Measurements from ENCODE around the gene TP73.

TP73 gene

DNA sequence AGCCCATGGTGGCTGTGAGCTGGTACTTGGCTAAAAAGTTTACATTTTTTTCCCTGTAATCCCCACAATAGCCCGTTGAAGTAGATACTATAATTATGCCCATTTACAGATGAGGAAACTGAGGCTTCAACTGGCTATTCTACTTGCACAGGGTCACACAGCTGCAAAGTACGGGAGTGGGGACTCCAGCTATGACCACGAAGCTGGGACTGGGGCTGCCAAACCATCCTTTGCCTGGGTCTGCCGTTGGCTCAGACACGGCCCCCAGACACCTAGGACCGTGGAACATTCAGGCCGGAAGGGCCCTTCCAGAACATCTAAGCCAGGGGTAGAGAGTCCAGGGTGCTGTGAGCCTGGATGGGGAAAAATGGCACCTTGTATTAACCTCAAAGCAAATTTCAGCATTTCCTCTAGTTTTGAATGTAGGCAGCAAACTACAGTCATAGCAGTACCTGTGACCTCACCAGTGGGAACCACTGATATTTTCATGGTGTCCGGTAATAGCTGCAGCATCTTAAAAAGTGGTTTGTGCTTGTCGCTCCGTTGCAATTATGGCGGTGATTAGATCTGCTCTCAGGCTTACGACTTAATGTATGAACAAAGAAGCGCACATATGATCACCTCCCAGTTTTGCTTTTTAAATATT, 4.3 kb downstream of the TP73 start:
- DNase-seq, result no peak

DNA sequence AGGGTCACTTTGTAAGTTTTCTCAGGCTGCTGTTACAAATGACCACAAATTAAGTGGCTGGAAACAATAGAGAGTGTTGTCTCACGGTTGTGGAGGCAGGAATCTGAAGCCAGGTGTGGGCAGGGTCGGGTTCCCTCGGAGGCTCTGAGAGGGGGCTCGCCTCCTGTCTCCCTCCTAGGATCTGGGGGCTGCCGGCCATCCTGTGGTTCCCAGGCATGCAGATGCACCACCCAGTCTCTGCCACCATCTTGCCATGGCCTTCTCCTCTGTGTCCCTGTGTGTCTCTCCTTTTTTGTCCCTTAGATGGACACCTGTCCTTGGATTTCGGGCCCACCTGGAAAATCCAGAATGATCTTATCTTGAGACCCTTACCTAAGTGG, 4.8 kb downstream of the TP73 start:
- DNase-seq, result no peak

DNA sequence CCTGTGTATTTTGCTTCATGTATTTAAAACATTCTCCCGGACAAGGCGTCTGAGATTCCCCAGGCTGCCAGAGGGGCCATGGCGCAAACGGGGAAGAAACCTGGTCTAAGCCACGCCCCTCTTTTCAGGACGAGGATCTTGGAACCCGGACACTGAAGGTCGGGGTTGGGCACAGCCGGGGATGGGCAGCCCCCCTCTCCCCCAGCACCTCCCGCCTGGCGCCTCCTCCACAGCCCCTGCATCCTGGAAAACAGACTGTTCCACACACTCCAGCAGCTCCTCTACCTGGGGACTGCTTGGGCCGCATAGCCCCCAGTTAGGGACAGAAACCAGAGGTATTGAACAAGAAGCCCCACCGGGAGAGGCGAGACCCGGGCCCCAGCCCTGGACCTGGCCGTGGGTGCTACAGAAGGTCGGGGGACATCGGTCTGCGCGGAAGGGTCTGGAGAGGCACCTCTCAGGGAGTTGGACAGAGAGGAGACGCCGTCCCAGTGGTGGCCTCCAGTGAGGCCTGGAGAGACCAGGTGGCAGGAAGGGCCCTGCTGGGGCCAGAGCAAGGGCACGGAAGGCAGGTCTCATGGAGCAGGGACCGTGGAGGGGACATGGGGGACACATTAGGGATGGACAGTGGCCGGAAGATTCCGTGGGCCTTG, 5.4 kb downstream of the TP73 start:
- DNase-seq, result no peak

DNA sequence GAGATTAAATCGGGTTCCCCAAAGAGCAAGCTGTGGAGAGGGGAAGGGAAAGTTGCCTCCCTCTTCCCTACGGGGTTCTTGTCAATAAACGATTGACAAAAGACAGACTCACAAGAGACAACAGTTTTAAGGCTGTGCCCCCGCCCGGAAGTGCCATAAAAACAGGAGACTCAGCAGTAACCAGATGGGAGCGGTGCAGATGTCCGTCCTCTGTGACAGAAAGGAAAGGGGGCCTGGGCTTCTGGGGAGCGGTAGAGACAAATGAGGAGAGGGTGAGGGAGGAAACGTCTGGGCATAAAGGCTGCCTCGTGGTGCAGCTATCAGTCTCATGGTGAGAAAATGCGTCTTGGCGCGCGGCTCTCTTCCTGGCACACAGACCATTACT, 5.9 kb downstream of the TP73 start:
- DNase-seq, result no peak

DNA sequence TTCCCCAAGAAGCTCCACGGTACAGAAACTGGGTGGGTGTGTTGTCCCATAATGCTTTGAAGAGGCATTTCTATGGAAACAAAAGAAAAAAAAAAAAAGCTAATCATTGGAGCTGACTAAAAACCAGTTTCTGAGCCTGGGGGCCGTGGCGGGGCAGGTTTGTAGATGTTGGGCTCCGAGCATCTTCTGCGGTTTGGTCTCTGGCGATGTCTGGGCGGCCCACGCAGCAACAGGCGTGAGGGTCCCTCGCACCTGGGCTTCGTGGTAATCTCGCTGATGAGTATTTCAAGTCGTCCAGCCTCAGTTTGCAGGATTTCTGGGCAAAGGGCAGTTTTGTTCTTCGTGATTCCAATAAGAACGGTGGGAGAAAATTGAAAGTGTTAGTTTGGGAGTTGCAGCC, 6.8 kb downstream of the TP73 start:
- no peak for DNase-seq

DNA sequence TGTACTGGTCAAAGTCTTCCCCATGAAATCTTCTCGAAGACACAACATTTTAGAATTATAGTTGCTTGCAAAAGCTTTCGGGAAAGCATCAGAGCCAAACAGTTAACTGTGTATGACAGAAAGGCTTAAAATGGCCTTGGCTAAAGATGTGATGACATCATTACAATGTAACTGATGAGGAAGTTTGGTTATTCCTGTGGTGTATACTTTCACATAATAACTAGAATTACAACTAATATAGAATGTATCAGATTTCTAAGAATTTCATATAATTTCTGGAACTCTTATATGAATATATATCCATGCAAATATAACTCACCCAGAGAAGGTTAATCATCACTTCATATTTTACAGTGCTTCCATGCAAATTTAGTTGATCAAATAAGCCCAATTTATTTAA, 8.4 kb downstream of the TP73 start:
- no peak for DNase-seq

DNA sequence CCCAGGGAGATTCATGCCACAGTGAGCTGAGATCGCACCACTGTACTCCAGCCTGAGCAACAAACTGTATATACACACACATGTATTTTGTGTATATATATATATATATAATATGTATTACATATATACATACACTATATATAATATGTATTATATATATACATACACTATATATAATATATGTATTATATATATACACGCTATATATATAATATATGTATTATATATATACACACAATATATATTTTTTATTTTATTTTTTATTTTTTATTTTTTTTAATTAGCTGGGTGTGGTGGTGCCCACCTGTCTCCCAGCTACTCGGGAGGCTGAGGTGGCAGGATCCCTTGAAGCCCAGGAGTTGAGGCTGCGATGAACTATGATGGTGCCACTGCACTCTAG, 9.3 kb downstream of the TP73 start:
- no peak for DNase-seq

DNA sequence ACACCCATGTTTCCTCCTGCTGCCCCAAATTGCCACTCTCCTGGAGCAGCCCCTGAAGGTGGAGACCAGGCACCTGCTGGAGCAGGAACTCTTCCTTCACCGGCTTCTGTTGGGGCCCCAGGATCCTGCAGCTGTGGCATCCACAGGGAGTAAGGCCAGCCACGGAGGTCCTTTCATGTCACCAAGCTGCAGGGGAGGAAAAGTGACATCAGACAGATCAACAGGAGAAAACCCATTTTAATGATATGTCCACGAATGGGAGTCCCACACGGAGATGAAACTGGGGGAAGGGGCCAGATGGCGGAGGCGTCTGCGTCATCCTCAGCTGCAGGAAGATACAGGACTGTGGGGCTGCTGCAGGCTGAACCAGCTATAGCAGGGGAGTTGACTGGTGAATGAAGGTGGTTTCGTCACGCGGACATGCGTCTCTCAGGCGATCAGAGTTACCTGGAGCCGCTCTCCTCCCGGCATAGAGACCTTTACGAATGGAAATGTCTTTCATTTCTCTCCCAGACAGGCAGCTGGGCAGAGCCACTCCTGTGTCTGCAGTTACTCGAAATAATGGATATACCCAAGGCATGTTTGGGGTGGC, 9.9 kb downstream of the TP73 start:
- no peak for DNase-seq

DNA sequence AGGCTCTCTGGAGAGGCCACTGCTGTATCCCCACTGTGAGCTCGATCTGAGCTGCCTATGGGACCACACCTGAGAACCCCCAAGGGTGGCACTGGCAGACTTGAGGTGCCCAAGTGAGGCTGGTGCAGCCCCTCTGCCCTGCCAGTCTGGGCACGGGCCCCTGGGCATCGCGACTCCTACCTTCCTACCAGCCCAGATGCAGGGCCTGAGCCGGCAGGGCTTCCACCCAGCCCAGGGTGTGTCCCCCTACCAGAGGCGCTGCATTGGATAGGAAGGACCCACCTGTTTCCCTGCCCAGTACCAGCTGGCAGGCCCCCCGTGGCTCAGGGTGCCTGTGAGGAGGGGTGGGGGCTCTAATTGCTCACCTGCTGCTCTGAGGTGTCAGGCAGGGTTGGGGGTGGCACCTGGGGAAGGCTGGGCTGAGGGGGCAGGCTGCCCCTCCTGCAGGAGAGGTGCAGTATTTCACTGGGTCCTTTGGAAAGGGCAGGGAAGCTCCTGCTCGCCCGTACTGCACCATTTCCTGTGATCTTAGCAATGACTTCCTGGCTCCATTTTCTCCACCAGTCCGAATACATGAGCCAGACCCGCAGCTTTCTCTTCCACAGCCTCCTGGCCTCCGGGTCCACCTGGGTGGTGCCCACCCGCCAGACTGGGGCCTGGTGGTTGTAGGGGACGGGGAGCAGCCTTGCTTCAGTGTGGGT, 11.8 kb downstream of the TP73 start:
- DNase-seq, result no peak

DNA sequence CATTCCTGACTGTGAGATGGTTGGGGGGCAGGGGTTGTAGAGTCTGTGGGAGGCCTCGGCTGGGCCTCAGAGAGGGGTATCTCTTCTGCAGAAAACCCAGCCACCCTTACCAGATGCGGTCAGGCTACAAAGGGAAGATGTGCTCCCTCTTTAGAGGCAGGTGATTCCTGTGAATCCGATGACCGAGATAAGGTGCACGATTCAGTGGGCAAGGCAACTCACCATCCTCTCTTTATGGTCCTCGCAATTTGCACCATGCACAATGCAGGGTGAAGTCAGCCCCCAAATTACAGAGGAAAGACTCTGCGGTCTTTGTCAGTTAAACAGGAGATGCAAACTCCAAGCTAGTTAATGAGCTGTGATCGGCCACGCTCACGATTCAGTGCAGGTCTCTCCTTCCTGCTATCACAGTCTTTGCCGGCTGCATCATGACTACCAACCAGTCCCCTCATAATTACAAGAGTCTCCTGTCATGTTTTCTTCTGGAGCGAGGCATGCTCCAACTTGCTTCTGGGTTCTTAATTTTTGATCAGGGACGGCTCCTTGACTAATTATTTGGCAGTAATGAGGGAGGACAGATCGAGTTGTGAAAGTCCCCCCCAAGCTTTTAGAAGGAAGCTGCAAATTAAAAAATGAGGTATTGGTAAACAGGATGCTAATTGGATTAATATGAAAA, 12.5 kb downstream of the TP73 start:
- no peak for DNase-seq

DNA sequence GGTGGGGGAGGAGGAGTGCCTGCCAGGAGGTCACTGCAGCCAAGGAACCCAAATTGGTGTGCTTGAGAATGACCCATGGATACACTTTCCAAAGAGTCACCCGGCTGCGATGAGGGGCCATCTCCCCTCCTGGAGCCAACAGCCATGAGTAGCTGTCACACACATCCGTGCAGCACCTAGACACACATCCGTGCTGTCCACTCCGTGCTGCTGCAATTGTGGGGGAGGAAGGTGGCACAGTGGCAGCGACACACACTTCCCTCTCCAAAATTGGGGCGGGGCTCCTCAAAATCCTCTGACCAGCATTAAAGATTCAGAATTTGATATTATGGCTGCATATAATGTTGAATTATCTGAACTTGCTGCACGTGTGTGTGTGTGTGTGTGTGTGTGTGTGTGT, 15.8 kb downstream of the TP73 start:
- DNase-seq, result no peak

DNA sequence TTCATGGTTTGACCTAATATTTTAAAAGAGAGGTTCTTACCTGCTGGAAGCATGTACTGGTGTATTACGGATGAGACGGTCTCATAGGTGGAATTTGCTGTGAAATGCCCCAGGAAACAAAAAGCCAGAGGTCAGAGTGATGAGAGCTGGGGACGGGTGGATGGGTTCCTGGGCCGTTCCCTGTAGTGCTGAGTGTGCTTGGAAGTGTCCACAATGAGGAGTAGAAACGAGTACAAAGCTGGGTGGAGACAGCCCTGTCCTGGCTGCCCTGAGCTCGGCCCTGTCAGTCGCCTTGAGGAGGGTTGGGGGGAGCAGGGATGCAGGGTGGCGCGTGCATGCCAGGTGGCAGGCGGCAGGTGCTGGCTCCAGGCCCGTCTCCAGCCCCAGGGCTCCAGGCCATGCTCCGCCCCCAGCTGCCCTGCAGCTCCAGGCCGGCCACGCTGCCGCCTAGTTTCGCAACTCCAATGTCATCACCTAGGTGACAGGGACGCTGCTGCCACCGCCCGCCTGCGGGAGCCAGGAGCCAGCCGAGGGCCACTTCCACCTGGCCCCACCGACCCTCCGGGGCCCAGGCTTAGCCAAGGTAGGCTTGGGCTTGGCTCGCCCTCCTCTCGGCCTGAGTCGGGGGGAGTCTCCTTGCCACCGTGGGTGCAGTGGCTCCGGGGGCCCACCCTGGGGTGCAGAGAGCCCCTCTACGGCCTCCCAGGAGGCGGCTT, 16.4 kb downstream of the TP73 start:
- no peak for DNase-seq

DNA sequence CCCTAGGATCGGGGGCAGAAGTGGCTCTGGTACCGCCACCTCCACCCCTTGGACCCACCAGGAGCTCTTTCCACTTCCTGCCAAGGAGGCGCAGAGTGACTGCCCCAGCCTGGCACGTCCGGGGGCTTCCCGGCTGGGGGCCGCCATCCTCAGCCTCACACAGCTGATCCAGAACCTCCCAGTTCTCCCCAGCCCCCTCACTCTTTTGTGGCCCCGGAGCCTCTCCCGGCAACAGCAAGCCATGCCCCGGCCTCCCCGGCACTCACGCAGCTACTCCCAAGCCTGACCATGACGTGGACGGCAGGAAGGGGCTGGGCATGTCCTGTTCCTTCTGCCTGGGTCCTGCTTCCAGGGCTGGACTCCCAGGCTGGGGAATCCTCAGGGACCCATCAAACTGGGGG, 17.1 kb downstream of the TP73 start:
- DNase-seq, result no peak

DNA sequence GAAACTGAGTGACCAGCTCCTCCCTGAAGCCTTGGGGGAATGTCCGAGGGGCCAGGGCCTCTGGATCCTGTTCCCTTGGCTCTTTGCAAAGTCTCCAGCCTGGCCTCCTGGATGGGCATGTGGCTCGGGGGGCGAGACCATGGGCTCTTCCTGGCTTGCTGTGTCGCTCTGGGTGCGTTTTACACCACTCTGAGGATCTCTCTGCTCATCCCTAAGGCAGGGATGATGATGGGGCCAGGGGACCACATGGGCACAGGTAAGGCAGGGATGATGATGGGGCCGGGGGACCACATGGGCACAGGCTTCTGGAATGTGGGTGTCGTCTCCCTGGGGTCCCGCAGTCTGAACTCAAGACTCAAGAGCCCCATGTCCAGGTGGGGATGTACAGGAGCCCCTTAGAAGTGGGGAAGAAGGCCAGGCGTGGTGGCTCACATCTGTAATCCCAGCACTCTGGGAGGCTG, 17.7 kb downstream of the TP73 start:
- DNase-seq, result no peak

DNA sequence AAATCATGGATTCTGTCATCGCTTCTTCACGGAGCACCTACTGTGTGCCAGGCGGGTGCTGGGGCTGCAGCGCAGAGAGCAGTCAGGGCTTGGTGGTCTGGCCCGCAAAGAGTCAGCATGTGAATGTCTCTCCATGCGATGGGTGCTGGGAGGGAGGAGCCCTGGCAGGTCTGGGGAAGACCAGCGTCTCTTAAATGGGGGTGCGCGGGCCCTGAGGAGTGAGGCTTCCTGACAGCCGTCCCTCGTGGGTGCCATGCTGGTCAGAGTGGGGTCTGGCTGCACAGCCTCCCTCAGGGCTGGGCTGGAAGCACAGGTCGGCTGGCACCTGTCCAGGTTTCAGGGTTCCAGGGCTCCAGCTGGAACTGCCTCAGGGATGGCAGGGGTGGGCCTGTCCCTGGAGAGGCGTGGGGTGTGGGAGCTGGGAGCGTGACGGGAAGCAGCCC, 18.5 kb downstream of the TP73 start:
- DNase-seq, result no peak

DNA sequence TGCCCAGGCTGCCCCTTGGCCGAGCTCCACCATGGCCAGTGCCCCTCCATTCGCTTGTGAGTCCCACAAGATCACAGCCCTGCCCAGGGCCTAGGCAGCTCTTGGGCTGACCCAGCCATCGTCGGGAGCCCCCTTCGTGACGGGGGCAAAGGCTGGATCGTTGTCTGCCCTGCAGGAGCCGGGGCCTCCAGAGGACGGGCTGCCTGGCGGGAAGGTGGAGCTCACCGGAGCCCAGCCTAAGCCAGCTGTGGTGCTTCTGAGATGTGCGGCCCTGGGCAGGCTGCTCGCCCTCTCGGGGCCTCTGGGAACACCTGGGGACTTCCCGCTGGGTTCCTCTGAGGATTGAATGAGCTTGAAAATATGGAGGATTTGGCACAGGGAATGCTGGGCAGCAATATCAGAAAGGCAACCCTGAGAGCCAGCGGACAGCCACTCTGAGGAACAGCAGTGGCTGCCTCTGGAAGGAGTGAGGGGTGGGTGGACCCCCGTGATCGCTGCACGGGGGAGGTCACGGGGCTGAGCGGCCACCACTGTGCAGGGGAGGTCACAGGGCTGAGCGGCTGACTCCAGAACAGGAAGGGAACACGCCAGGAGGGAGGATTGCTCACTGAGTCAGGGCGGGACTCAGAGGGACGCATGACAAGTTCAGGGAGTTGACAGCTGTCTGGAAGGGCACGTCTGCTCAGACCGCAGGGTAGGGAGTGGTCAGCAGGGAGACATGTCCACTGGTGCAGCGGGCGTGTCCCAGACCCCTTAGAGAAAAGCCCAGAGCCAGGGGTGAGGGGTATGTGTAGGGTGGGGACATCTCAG, 19.3 kb downstream of the TP73 start:
- no peak for DNase-seq

DNA sequence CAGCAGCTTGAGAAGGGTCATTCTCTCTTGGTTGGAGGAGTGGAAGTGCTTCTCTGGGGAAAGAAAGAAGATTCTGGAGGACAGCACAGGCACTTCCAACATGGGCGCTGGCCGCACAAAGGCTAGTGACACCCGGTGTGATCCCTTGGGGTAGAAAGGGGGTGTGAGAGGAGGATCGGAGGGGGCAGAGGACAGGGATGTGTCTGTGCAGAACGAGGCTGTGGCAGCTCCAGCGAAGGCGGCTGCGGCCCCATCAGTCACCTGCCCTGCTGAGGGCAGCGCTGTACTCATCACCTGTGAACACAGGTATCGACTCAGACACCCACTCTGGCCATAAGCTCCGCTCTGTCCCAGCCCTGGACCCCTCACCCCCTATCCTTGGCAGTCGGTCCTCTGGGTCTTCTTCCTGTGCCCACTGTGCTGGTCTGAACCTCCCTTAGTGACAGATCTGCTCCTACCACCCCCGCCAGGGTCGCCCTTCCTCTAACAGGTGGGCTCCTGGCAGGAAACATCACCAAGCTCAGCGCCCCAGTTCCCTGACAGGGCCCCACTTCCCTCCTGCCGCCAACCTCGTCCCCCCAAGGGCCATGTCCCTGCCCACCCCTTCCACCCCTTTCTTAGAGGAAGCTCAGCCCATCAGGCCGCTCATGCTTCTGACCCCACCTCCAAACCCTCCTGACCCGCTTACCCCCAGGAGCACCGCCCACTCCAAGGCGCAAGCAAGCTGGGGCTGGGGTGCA, 20.1 kb downstream of the TP73 start:
- DNase-seq, result no peak

DNA sequence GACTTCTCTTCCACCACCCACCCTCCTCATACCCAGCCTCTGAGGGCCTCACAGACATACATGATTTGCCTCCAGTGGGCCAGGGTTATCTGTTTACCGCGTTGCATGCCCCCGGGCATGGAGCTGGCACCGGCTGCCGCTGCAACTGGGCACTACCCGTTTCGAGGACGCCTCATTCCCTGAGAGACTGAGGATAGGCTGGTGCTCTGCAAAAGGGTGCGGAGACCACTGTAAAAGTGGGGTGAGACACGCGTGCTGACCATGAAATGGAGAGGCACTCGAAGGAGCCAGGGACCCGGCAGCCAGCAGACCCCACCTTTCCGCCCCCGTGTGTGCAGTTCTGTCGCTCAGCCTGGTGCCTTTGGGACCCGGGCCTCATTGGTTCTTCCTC, 20.6 kb downstream of the TP73 start:
- DNase-seq, result no peak

DNA sequence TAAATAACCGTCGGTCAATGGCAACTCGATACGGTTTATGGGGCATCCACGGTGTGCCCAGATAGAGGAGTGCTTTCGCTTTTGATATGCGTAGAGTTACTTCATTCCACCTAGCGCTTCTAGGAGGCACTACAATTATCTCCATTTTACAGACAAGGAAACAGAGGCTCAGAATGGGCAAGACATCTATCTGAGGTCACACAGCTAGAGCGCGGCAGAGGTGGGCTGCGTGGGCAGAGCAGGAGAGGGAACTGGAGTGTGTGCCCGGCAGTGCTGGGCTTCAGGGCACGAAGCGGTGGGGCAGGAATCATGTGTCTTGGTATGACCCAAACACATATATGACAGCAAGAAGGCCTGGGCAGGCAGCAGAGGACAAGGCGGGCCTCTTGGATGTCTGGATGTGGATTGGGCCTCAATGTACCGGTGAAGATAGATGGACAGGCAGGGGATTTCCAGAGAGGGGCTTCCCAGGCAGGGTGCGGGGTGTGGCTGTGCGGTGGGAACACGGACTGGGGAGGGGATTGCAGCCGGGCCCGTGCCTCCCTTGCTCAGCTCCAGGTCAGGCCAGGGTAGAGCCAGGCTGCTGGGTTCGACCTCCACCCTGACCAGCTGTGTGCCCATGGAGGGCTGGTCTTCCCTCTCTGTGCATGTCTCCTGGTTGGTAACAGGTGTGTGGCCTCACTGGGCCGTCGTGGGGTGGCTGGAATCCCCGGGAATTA, 21.2 kb downstream of the TP73 start:
- no peak for DNase-seq
